Omental fat pad (tissue), 4 donors: ENCODE measurements around the gene ERCC8. TPM values are rescaled to one million over a fixed set of nuclear protein-coding genes. Genes with fewer than 3 reads are reported as not detected.

Experiments used
- ATAC-seq: fragments of 150-250 bp; one replicate; pipeline ENCODE4 v1.9.1; 2016; ENCODE audit warnings: mild to moderate bottlenecking, moderate library complexity; ENCODE audit not compliant: low FRiP score
- DNase-seq: peaks from one replicate; pipeline ENCODE4 v3.0.0-alpha.2; 2019; ENCODE audit warnings: low spot score
- CTCF ChIP-seq, 3 donors: fragments of 450-650 bp; IDR thresholded peaks; one replicate each; pipeline ENCODE4 v1.5.1; 2016 to 2017; ENCODE audit warnings: antibody characterized with exemption in 3 of 3, mild to moderate bottlenecking in 3 of 3, moderate library complexity in 2 of 3
- total RNA-seq, 4 donors: library from RNA; depleted of rRNA; stranded (reverse); fragments of >200 nt; gene quantifications; one replicate each; pipeline ENCODE4 v1.1.0, GENCODE V29; 2016

ERCC8 gene
- total RNA-seq, 4 donors from 2014 or later: 13.3 to 26.8 (median 15.9) TPM

- peak; percentile 29 for ATAC-seq
- no peak for DNase-seq
- no peak for TF ChIP-seq CTCF (IDR thresholded peaks at IDR 0.05)
Observed at GRCh38 chr5:60842871-60843385, 101.9 kb downstream of the ERCC8 start.

- ATAC-seq: no peak
- no peak for TF ChIP-seq CTCF (IDR thresholded peaks at IDR 0.05)
- no peak for DNase-seq
Observed at GRCh38 chr5:60841361-60841760, 103.5 kb downstream of the ERCC8 start.

GRCh38 chr5:60836131-60836530 is 108.7 kb downstream of the ERCC8 start:
- no peak for TF ChIP-seq CTCF (IDR thresholded peaks at IDR 0.05)

GRCh38 chr5:60835554-60835953 is 109.3 kb downstream of the ERCC8 start:
- TF ChIP-seq CTCF (IDR thresholded peaks at IDR 0.05): no peak
- DNase-seq (no peak), ATAC-seq (no peak)

More at GRCh38 chr5:60836131-60836530, 108.7 kb downstream of the ERCC8 start:
- DNase-seq (no peak), ATAC-seq (no peak)

- ATAC-seq (no peak), DNase-seq (no peak)
- no peak for TF ChIP-seq CTCF (IDR thresholded peaks at IDR 0.05)
Observed at GRCh38 chr5:60833520-60833919, 111.3 kb downstream of the ERCC8 start.

GRCh38 chr5:60830581-60831127 is 114.2 kb downstream of the ERCC8 start:
- no peak for DNase-seq
- ATAC-seq: no peak
- no peak for TF ChIP-seq CTCF (IDR thresholded peaks at IDR 0.05)
